Uterus (tissue), 4 donors: ENCODE data around the gene SNX13. TPM values are rescaled to one million over a fixed set of nuclear protein-coding genes. Genes with fewer than 3 reads are reported as not detected.

Experiments
- DNase-seq, 2 donors: peaks; one replicate each; pipeline ENCODE4 v3.0.0-alpha.2; 2019 to 2020
- H3K27ac ChIP-seq, 2 donors: fragments of 200-600 bp; sonication (generic); 1 replicate in 1 of 2; 2 replicates in 1 of 2; pipeline ENCODE4 v1.5.1; 2016 to 2018
- H3K27me3 ChIP-seq, 2 donors: fragments of 200-600 bp; sonication (generic); one replicate each; pipeline ENCODE4 v1.5.1; 2018 to 2019; ENCODE audit warnings: control low read depth in 1 of 2
- H3K36me3 ChIP-seq, 2 donors: fragments of 200-600 bp; sonication (generic); one replicate each; pipeline ENCODE4 v1.5.1; 2019; ENCODE audit warnings: control low read depth in 1 of 2
- H3K4me1 ChIP-seq, 2 donors: fragments of 200-600 bp; sonication (generic); one replicate each; pipeline ENCODE4 v1.5.1; 2018 to 2019; ENCODE audit warnings: control low read depth in 1 of 2
- H3K4me3 ChIP-seq, 2 donors: fragments of 200-600 bp; sonication (generic); 1 replicate in 1 of 2; 2 replicates in 1 of 2; pipeline ENCODE4 v1.5.1; 2018 to 2019; ENCODE audit warnings: mild to moderate bottlenecking in 1 of 2
- H3K9me3 ChIP-seq, 2 donors: fragments of 200-600 bp; sonication (generic); one replicate each; pipeline ENCODE4 v1.5.1; 2019; ENCODE audit warnings: control low read depth in 1 of 2
- POLR2A ChIP-seq, 2 donors: fragments of 450-650 bp; IDR thresholded peaks; one replicate each; pipeline ENCODE4 v1.6.1; 2016; ENCODE audit warnings: antibody characterized with exemption in 2 of 2, mild to moderate bottlenecking in 1 of 2, moderate library complexity in 1 of 2
- intact Hi-C: fragments of 100-400 bp; cut with DNase I; formaldehyde crosslinking; loops from one replicate; pipeline ENCODE4 v1.15.1; 2023; ENCODE audit warnings: low total_unique reads
- total RNA-seq, 4 donors: library from RNA; depleted of rRNA in 3 of 4; stranded (reverse); fragments of >200 nt in 3 of 4; gene quantifications; one replicate each; pipeline versions ENCODE4 v1.1.0 to v1.2.4, GENCODE V29; 2014 to 2023
- TF ChIP-seq, protein P1 (sequence below), 4 experiments: fragments of 200-600 bp in 2 of 4; fragments of 450-650 bp in 2 of 4; sonication (generic) in 2 of 4; IDR thresholded peaks; one replicate each; pipeline ENCODE4 v1.5.1; 2016 to 2019; ENCODE audit warnings: antibody characterized with exemption in 4 of 4, mild to moderate bottlenecking in 2 of 4, moderate library complexity in 1 of 4
- donor health status: DM: yes; HTN: yes; CAD: no.

SNX13 gene
- total RNA-seq, 4 donors from 2014 or later = 26.9 to 222 (median 91.2) TPM

GRCh38 chr7:17940951-17941431 is 697 bp upstream of the SNX13 start:
- Histone ChIP-seq H3K9me3 (no peaks in the 10 kb centered on the region), H3K4me3 (peak overlapping the region; percentile 78 to 81), H3K27me3 (no peaks in the 10 kb centered on the region), H3K36me3 (no peaks in the 10 kb centered on the region), H3K4me1 (no peaks in the 10 kb centered on the region), H3K27ac (peak overlapping the region; percentile 95 to 98)
- TF ChIP-seq POLR2A (IDR thresholded peaks at IDR 0.05) = no peak
- TF ChIP-seq, protein P1, sequence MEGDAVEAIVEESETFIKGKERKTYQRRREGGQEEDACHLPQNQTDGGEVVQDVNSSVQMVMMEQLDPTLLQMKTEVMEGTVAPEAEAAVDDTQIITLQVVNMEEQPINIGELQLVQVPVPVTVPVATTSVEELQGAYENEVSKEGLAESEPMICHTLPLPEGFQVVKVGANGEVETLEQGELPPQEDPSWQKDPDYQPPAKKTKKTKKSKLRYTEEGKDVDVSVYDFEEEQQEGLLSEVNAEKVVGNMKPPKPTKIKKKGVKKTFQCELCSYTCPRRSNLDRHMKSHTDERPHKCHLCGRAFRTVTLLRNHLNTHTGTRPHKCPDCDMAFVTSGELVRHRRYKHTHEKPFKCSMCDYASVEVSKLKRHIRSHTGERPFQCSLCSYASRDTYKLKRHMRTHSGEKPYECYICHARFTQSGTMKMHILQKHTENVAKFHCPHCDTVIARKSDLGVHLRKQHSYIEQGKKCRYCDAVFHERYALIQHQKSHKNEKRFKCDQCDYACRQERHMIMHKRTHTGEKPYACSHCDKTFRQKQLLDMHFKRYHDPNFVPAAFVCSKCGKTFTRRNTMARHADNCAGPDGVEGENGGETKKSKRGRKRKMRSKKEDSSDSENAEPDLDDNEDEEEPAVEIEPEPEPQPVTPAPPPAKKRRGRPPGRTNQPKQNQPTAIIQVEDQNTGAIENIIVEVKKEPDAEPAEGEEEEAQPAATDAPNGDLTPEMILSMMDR (IDR thresholded peaks at IDR 0.05) = no peak
- no peak for DNase-seq
- intact Hi-C loops = no loop called here

DNA sequence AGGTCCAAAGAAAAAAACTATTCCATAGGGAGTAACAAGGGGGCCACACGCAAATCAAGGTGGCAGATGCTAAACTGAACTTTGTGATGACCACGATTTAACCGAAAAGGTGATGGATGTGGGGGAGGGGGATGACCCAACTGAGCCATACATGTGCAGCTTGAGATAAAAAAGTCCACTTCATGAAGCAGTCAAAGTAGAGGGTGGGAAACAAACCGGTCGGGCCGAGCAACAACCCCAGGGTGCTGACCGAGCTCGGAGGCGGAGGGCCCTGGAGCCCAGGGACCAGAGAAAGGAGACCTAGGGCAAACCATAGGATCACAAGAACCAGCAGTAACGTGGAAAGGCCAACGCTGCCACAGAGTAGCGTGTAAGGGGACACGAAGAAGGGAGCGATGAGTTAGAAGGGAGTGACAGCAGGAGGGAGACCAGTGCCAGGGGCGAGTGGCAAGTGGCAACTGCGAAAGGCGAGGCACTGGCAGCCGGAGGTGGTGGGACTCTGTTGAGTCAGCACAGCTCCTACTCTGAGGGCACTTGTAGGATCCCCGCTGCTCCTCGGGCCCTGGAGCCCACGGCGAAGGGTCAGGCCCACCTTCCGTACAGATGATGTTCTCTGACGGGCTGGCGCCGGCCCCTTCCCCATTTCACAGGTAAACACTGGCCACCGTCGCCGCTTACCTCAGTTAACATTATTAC is 540 bp downstream of the SNX13 start:
- Histone ChIP-seq H3K4me1 (no peaks in the 10 kb centered on the region), H3K36me3 (no peaks in the 10 kb centered on the region), H3K9me3 (no peaks in the 10 kb centered on the region), H3K27ac (peak overlapping the region; percentile 95 to 98), H3K27me3 (no peaks in the 10 kb centered on the region), H3K4me3 (peak overlapping the region; percentile 78 to 81)
- intact Hi-C loops = no loop called here
- TF ChIP-seq, protein P1 (IDR thresholded peaks at IDR 0.05) = no peak
- no peak for TF ChIP-seq POLR2A (IDR thresholded peaks at IDR 0.05)
- peak in 1 of 2 donors; percentile 26 for DNase-seq

- H3K27me3 ChIP-seq = no peaks in the 10 kb centered on the region
- peak overlapping the region; percentile 78 to 81 for H3K4me3 ChIP-seq
- no peaks in the 10 kb centered on the region for H3K9me3 ChIP-seq
- no peak for DNase-seq
- no peaks in the 10 kb centered on the region for H3K36me3 ChIP-seq
- intact Hi-C loops = no loop called here
- no peak for TF ChIP-seq POLR2A (IDR thresholded peaks at IDR 0.05)
- TF ChIP-seq, protein P1 (IDR thresholded peaks at IDR 0.05) = no peak
- H3K4me1 ChIP-seq = no peaks in the 10 kb centered on the region
- peak overlapping the region; percentile 95 to 98 for H3K27ac ChIP-seq
These were observed 1.1 kb downstream of the SNX13 start for GRCh38 chr7:17939211-17939605.

GRCh38 chr7:17937506-17938120 is 2.7 kb downstream of the SNX13 start:
- Histone ChIP-seq H3K4me3 (no peak overlapping the region), H3K4me1 (no peaks in the 10 kb centered on the region), H3K36me3 (no peaks in the 10 kb centered on the region), H3K9me3 (no peaks in the 10 kb centered on the region), H3K27me3 (no peaks in the 10 kb centered on the region), H3K27ac (no peak overlapping the region)
- no peak for TF ChIP-seq POLR2A (IDR thresholded peaks at IDR 0.05)
- TF ChIP-seq, protein P1 (IDR thresholded peaks at IDR 0.05) = no peak
- intact Hi-C loops = no loop called here
- no peak for DNase-seq

DNA sequence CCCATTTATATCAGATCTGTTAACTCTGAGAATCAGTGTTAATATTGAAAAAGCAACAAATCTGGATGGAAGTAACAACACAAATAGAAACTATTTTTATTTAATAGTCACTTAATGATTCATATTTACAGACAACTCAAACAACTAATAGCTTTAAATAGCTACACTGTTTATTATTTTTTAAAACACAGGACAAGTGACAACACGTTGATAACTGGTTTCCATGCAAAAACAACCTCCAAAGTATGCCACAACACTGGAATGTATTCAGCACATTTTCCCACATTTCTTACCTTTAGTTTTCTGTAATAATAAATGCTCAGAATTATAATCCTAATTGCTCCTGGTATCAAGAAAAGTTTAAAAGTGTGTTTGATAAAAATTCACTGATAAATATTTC is 4.0 kb downstream of the SNX13 start:
- H3K27me3 ChIP-seq = no peaks in the 10 kb centered on the region
- peaks cover 0 to 4% of the 10 kb centered on the region in 2 donors for H3K4me1 ChIP-seq
- no peaks in the 10 kb centered on the region for H3K36me3 ChIP-seq
- intact Hi-C loops = no loop called here
- DNase-seq = no peak
- TF ChIP-seq, protein P1 (IDR thresholded peaks at IDR 0.05) = no peak
- no peak for TF ChIP-seq POLR2A (IDR thresholded peaks at IDR 0.05)
- H3K9me3 ChIP-seq = no peaks in the 10 kb centered on the region
- H3K27ac ChIP-seq = no peak overlapping the region
- no peak overlapping the region for H3K4me3 ChIP-seq
